HEK293 (cell line): ENCODE measurements around the gene TBC1D22A.

ENCODE experiments used
- CTCF ChIA-PET: fragments of 350-600 bp; formaldehyde crosslinking; extraction: SDS; loops from one replicate; lab custom pipeline; 2021; ENCODE audit warnings: antibody characterized with exemption; lab: Yijun Ruan, JAX
- POLR2A ChIA-PET: fragments of 300-600 bp; formaldehyde crosslinking; extraction: SDS; loops from one replicate; lab custom pipeline; 2020; ENCODE audit warnings: antibody characterized with exemption, inconsistent platforms; lab: Yijun Ruan, JAX
- H3K27ac ChIP-seq: fragments of 200-500 bp; sonication (Bioruptor generic); 2 replicates; pipeline ENCODE4 v1.5.1; 2014; ENCODE audit warnings: low read depth, low read length, control low read depth, inconsistent platforms; ENCODE audit errors: extremely low read depth
- H3K36me3 ChIP-seq, 2 experiments: fragments of 200-500 bp in 1 of 2; sonication (Bioruptor generic) in 1 of 2; 1 replicate in 1 of 2; 2 replicates in 1 of 2; pipeline ENCODE4 v1.5.1; 2014 to 2017; ENCODE audit warnings: inconsistent platforms in 2 of 2, low read length in 2 of 2; ENCODE audit not compliant: control insufficient read depth in 2 of 2, insufficient read depth in 1 of 2
- H3K4me1 ChIP-seq: fragments of 200-500 bp; sonication (Bioruptor generic); 2 replicates; pipeline ENCODE4 v1.5.1; 2014; ENCODE audit warnings: mild to moderate bottlenecking, low read length, inconsistent platforms; ENCODE audit not compliant: control insufficient read depth, insufficient read depth
- H3K4me3 ChIP-seq: 2 replicates; pipeline ENCODE4 v1.5.1; 2011; ENCODE audit warnings: low read depth, mild to moderate bottlenecking, control low read depth, low read length, moderate library complexity
- H3K9me3 ChIP-seq: fragments of 200-500 bp; sonication (Bioruptor generic); 2 replicates; pipeline ENCODE4 v1.5.1; 2014; ENCODE audit warnings: low read depth, low read length, inconsistent platforms; ENCODE audit not compliant: control insufficient read depth, insufficient read depth
- MEIS1 ChIP-seq: sonication (generic); formaldehyde crosslinking; IDR thresholded peaks from 2 replicates; pipeline ENCODE4 v1.8.1; 2022; ENCODE audit warnings: missing genetic modification reagents, mild to moderate bottlenecking, borderline replicate concordance
- PRDM6 ChIP-seq: fragments of 450-650 bp; formaldehyde crosslinking; IDR thresholded peaks from 2 replicates; pipeline ENCODE4 v1.5.1; 2017; ENCODE audit warnings: missing biosample characterization, missing genetic modification characterization
- SCRT1 ChIP-seq: fragments of 450-650 bp; formaldehyde crosslinking; IDR thresholded peaks from 2 replicates; pipeline ENCODE4 v1.5.1; 2016; ENCODE audit warnings: missing biosample characterization, missing genetic modification characterization, borderline replicate concordance
- YY1 ChIP-seq: fragments of 450-650 bp; formaldehyde crosslinking; IDR thresholded peaks from 2 replicates; pipeline ENCODE4 v1.5.1; 2018; ENCODE audit warnings: missing biosample characterization, missing genetic modification characterization
- ZBTB10 ChIP-seq: fragments of 450-650 bp; formaldehyde crosslinking; IDR thresholded peaks from 2 replicates; pipeline ENCODE4 v1.5.1; 2016; ENCODE audit warnings: missing biosample characterization, missing genetic modification characterization
- ZNF132 ChIP-seq: fragments of 450-650 bp; formaldehyde crosslinking; IDR thresholded peaks from 2 replicates; pipeline ENCODE4 v1.5.1; 2017; ENCODE audit warnings: missing biosample characterization, missing genetic modification characterization, borderline replicate concordance
- ZNF155 ChIP-seq: fragments of 450-650 bp; formaldehyde crosslinking; IDR thresholded peaks from 2 replicates; pipeline ENCODE4 v1.5.1; 2016; ENCODE audit warnings: missing biosample characterization, missing genetic modification characterization
- ZNF2 ChIP-seq: fragments of 450-650 bp; formaldehyde crosslinking; IDR thresholded peaks from 2 replicates; pipeline ENCODE4 v1.5.1; 2016; ENCODE audit warnings: missing biosample characterization, missing genetic modification characterization
- ZNF202 ChIP-seq: fragments of 450-650 bp; formaldehyde crosslinking; IDR thresholded peaks from 2 replicates; pipeline ENCODE4 v1.5.1; 2016; ENCODE audit warnings: missing biosample characterization, missing genetic modification characterization, borderline replicate concordance
- ZNF24 ChIP-seq: fragments of 450-650 bp; formaldehyde crosslinking; IDR thresholded peaks from 2 replicates; pipeline ENCODE4 v1.5.1; 2016; ENCODE audit warnings: missing biosample characterization, missing genetic modification characterization
- ZNF266 ChIP-seq: fragments of 450-650 bp; formaldehyde crosslinking; IDR thresholded peaks from 2 replicates; pipeline ENCODE4 v1.5.1; 2016; ENCODE audit warnings: missing biosample characterization, missing genetic modification characterization, low read depth
- ZNF274 ChIP-seq, 2 experiments: fragments of 200-500 bp in 1 of 2; fragments of 450-650 bp in 1 of 2; sonication (Bioruptor generic) in 1 of 2; formaldehyde crosslinking in 1 of 2; IDR thresholded peaks; 2 replicates each; pipeline versions ENCODE4 v1.5.1 to v1.6.1; 2014 to 2016; ENCODE audit warnings: borderline replicate concordance in 1 of 2, inconsistent platforms in 1 of 2, low read length in 1 of 2, missing biosample characterization in 1 of 2, missing genetic modification characterization in 1 of 2
- ZNF280D ChIP-seq: fragments of 450-650 bp; formaldehyde crosslinking; IDR thresholded peaks from 2 replicates; pipeline ENCODE4 v1.5.1; 2016; ENCODE audit warnings: missing biosample characterization, missing genetic modification characterization
- ZNF302 ChIP-seq: fragments of 450-650 bp; formaldehyde crosslinking; IDR thresholded peaks from 2 replicates; pipeline ENCODE4 v1.5.1; 2016; ENCODE audit warnings: missing biosample characterization, missing genetic modification characterization, low read depth
- ZNF354C ChIP-seq: fragments of 450-650 bp; formaldehyde crosslinking; IDR thresholded peaks from 2 replicates; pipeline ENCODE4 v1.5.1; 2016; ENCODE audit warnings: missing biosample characterization, missing genetic modification characterization, low read depth, borderline replicate concordance
- ZNF549 ChIP-seq: fragments of 450-650 bp; IDR thresholded peaks from 2 replicates; pipeline ENCODE4 v1.5.1; 2018; ENCODE audit warnings: missing biosample characterization, missing genetic modification characterization, mild to moderate bottlenecking, inconsistent platforms, moderate library complexity
- ZNF555 ChIP-seq: fragments of 450-650 bp; formaldehyde crosslinking; conservative IDR thresholded peaks from 2 replicates; pipeline ENCODE4 v1.5.1; 2017; ENCODE audit warnings: missing biosample characterization, mild to moderate bottlenecking, missing genetic modification characterization, inconsistent platforms
- ZNF610 ChIP-seq: fragments of 450-650 bp; formaldehyde crosslinking; IDR thresholded peaks from 2 replicates; pipeline ENCODE4 v1.5.1; 2016; ENCODE audit warnings: missing biosample characterization, missing genetic modification characterization, borderline replicate concordance
- ZNF701 ChIP-seq: fragments of 450-650 bp; formaldehyde crosslinking; IDR thresholded peaks from 2 replicates; pipeline ENCODE4 v1.5.1; 2016; ENCODE audit warnings: missing biosample characterization, missing genetic modification characterization
- ZNF776 ChIP-seq: fragments of 450-650 bp; formaldehyde crosslinking; IDR thresholded peaks from 2 replicates; pipeline ENCODE4 v1.5.0; 2017; ENCODE audit warnings: missing biosample characterization, missing genetic modification characterization, borderline replicate concordance
- ZNF777 ChIP-seq: fragments of 450-650 bp; formaldehyde crosslinking; IDR thresholded peaks from 2 replicates; pipeline ENCODE4 v1.5.1; 2017; ENCODE audit warnings: missing biosample characterization, missing genetic modification characterization, borderline replicate concordance
- ZNF792 ChIP-seq: fragments of 450-650 bp; formaldehyde crosslinking; IDR thresholded peaks from 2 replicates; pipeline ENCODE4 v1.5.1; 2016; ENCODE audit warnings: missing biosample characterization, missing genetic modification characterization
- ZNF830 ChIP-seq: fragments of 450-650 bp; IDR thresholded peaks from 2 replicates; pipeline ENCODE4 v1.5.0; 2018; ENCODE audit warnings: missing biosample characterization, missing genetic modification characterization, low read depth, mild to moderate bottlenecking, moderate library complexity

The TBC1D22A gene

GRCh38 chr22:47060718-47061117 is 298.3 kb downstream of the TBC1D22A start (continued):
- no peak for TF ChIP-seq ZBTB10 (tag by site-specific recombination)
- TF ChIP-seq PRDM6, result no peak
- TF ChIP-seq ZNF777, result no peak
- no peak for TF ChIP-seq ZNF302
- no peak for TF ChIP-seq ZNF266
- no peak for TF ChIP-seq ZNF792 (tag by site-specific recombination)
- no peak for TF ChIP-seq MEIS1 (CRISPR knock-in tag)
- no peak for TF ChIP-seq ZNF701 (tag by site-specific recombination)
- no peak for TF ChIP-seq ZNF155 (tag by site-specific recombination)

GRCh38 chr22:47061226-47061625 is 298.8 kb downstream of the TBC1D22A start:
- POLR2A ChIA-PET, result no interaction called here
- Histone ChIP-seq H3K9me3 (no peaks in the 10 kb centered on the region), H3K4me3 (no peak overlapping the region), H3K4me1 (no peaks in the 10 kb centered on the region), H3K27ac (no peak overlapping the region), H3K36me3 (peaks cover 0 to 7% of the 10 kb centered on the region in 2 experiments; a peak in 2 of 3 replicates)
- TF ChIP-seq SCRT1 (no peak), ZNF280D (tag by site-specific recombination) (no peak), ZNF24 (tag by site-specific recombination) (no peak), ZNF610 (tag by site-specific recombination) (no peak), ZNF830 (tag by site-specific recombination) (no peak), ZNF2 (tag by site-specific recombination) (no peak), ZNF555 (tag by site-specific recombination) (no peak), ZNF549 (tag by site-specific recombination) (no peak), ZNF354C (tag by site-specific recombination) (no peak), PRDM6 (no peak), ZNF132 (no peak), YY1 (tag by site-specific recombination) (no peak), ZNF274 (IDR thresholded peaks at IDR 0.05; ENCODE audit: low read length) (no peak), ZNF274 (tag by site-specific recombination; IDR thresholded peaks at IDR 0.05; ENCODE audit: borderline replicate concordance) (no peak), ZNF776 (no peak), ZNF202 (tag by site-specific recombination) (no peak)
- CTCF ChIA-PET, result no interaction called here
